Measurements from ENCODE around the gene FBXO36.
"Not testable (repeated sequence)": the region's sequence is repeated elsewhere in the genome, so short reads cannot be mapped to it uniquely, and the experiment has no call there.

GRCh38 chr2:229900514-229900913, 21.8 kb upstream of the FBXO36 start:
- TF ChIP-seq CTCF (IDR thresholded peaks at IDR 0.05); EP300 (IDR thresholded peaks at IDR 0.05); BHLHE40 (IDR thresholded peaks at IDR 0.05; ENCODE audit: low read depth, low read length); POLR2A (IDR thresholded peaks at IDR 0.05; ENCODE audit: low read length); CBX8 (IDR thresholded peaks at IDR 0.05): not testable (repeated sequence)

Measured in A549 (cell line).